ENCODE data around the gene CARS1.

DNA sequence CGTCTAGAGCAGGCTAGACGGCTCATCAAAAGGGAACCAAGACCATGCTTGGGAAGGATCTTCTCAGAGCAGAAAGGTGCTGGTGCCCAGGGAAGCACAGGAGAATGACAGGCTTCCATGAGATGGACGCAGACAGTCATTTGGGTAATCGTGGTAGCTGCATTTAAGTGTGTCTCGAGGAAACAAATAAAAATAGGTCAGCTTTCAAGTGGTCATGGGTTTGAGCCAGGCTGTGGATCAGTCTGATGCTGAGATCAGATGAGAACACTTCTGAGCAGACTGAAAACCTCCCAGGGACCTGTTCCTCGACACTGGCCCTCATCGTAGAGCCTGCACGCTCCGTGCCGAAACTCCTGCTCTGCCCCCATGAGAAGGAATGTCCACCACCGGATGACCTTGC lies 4.7 kb downstream of the CARS1 start:
- TF ChIP-seq POLR2AphosphoS5 (IDR thresholded peaks at IDR 0.05) (no peak), POLR2A (IDR thresholded peaks at IDR 0.05) (no peak)

Measured in transverse colon (tissue), 3 donors.